Endothelial cell of umbilical vein (primary cell): ENCODE results near the gene GSTM3.

Experiments
- FOS ChIP-seq: IDR thresholded peaks from 2 replicates; pipeline ENCODE4 v1.6.1; 2011; ENCODE audit warnings: mild to moderate bottlenecking, low read length, moderate library complexity, borderline replicate concordance; ENCODE audit not compliant: insufficient read depth
- POLR2AphosphoS5 ChIP-seq: IDR thresholded peaks from 2 replicates; pipeline ENCODE4 v1.6.1; 2012; ENCODE audit warnings: low read depth, mild to moderate bottlenecking, control low read depth, low read length, moderate library complexity; ENCODE audit not compliant: insufficient read depth
- TF ChIP-seq, protein P1 (sequence below), 2 donors: IDR thresholded peaks; 1 replicate in 1 of 2; 2 replicates in 1 of 2; pipeline ENCODE4 v1.5.1; 2011; ENCODE audit warnings: low read length in 2 of 2, mild to moderate bottlenecking in 2 of 2, moderate library complexity in 2 of 2, control low read depth in 1 of 2, inconsistent platforms in 1 of 2, low read depth in 1 of 2; ENCODE audit not compliant: insufficient read depth in 1 of 2; ENCODE audit errors: extremely low read depth in 1 of 2
- TF ChIP-seq, protein P2 (sequence below): IDR thresholded peaks from 2 replicates; pipeline ENCODE4 v1.6.1; 2011; ENCODE audit not compliant: insufficient read depth, insufficient read length

DNA sequence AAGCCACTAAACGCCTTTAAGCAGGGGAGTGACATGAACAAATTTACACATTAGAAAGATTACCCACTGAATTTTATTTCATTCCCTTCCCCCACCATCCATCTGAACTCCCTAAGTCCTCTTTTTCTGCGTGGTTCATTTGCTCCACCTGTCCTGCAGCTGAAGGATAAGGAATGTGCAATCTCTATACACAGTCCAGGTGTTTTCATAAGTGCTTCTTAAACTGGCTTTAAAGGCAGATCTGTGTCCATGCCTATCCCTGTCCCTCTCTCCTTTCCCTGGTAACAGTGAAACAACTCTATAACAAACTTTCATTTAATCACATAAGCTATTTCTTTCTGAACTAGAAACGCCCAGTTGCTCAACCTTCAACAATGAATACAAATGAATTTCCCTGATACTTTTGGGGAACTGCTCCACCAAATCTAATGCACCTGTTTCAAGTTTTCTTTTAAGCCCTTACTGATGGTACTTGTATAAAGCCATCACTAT lies 8.4 kb downstream of the GSTM3 start:
- TF ChIP-seq, protein P1, sequence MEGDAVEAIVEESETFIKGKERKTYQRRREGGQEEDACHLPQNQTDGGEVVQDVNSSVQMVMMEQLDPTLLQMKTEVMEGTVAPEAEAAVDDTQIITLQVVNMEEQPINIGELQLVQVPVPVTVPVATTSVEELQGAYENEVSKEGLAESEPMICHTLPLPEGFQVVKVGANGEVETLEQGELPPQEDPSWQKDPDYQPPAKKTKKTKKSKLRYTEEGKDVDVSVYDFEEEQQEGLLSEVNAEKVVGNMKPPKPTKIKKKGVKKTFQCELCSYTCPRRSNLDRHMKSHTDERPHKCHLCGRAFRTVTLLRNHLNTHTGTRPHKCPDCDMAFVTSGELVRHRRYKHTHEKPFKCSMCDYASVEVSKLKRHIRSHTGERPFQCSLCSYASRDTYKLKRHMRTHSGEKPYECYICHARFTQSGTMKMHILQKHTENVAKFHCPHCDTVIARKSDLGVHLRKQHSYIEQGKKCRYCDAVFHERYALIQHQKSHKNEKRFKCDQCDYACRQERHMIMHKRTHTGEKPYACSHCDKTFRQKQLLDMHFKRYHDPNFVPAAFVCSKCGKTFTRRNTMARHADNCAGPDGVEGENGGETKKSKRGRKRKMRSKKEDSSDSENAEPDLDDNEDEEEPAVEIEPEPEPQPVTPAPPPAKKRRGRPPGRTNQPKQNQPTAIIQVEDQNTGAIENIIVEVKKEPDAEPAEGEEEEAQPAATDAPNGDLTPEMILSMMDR (IDR thresholded peaks at IDR 0.05; ENCODE audit: extremely low read depth in 1 of 2, insufficient read depth in 1 of 2, low read depth in 1 of 2, low read length in 2 of 2), result no peak
- TF ChIP-seq, protein P2, sequence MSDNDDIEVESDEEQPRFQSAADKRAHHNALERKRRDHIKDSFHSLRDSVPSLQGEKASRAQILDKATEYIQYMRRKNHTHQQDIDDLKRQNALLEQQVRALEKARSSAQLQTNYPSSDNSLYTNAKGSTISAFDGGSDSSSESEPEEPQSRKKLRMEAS, result no peak
- no peak for TF ChIP-seq FOS
- TF ChIP-seq POLR2AphosphoS5, result no peak
